ENCODE results near the gene CC2D2B. TPM values are rescaled to one million over a fixed set of nuclear protein-coding genes. Genes with fewer than 3 reads are reported as not detected.
"Not testable (repeated sequence)": the region's sequence is repeated elsewhere in the genome, so short reads cannot be mapped to it uniquely, and the experiment has no call there.

Gene CC2D2B
- total RNA-seq, 1 experiment from 2014 or later, result 0.21 TPM

DNA sequence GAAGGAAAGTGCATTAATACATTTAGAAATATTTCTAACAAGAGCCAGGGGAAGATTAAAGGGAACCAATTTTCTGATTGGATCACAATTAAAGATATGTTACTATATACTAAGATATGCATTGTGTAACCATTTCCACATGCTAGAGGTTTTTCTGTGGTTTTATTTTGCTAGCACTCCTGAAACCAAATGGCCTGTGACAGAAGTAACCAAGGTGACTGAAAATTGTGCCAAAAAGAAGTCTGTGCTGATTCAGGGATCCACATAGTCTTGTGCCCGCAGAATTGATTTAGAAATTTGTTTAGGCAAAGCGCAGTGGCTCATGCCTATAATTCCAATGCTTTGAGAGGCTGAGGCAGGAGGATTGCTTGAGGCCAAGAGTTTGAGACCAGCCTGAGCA lies 1.8 kb downstream of the CC2D2B start:
- Histone ChIP-seq H3K27ac (ENCODE audit: low read length) (no peak overlapping the region), H3K36me3 (ENCODE audit: control insufficient read depth, insufficient read depth, low read length) (no peaks in the 10 kb centered on the region), H3K4me3 (ENCODE audit: low read depth in 2 of 2, low read length in 2 of 2) (no peak overlapping the region), H3K27me3 (ENCODE audit: control insufficient read depth, insufficient read depth, low read length) (peaks cover 16% of the 10 kb centered on the region), H3K9me3 (ENCODE audit: control insufficient read depth, insufficient read depth, low read depth, low read length) (no peaks in the 10 kb centered on the region), H3K4me1 (ENCODE audit: control insufficient read depth, insufficient read depth, low read length) (0 out of 2 replicates have a peak, but pooled peaks cover 7% of the 10 kb centered on the region)
- no TSS peak for BruUV-seq (replicated peaks)
- no peak for ATAC-seq
- ChIA-PET POLR2A (no interaction called here), CTCF (interaction anchor here (0.7 kb wide), 1 partner anchor 320 kb away, joined by 3 read pairs; no protein-coding TSS in a partner anchor)
- in situ Hi-C loops (cut with HindIII; ENCODE audit: low pct_unique_long_range_greater_than_20kb, low sequenced_read_pairs), result no loop called here
- DNase-seq (ENCODE audit: low read depth, low spot score), result no peak
- TF ChIP-seq, protein P1, sequence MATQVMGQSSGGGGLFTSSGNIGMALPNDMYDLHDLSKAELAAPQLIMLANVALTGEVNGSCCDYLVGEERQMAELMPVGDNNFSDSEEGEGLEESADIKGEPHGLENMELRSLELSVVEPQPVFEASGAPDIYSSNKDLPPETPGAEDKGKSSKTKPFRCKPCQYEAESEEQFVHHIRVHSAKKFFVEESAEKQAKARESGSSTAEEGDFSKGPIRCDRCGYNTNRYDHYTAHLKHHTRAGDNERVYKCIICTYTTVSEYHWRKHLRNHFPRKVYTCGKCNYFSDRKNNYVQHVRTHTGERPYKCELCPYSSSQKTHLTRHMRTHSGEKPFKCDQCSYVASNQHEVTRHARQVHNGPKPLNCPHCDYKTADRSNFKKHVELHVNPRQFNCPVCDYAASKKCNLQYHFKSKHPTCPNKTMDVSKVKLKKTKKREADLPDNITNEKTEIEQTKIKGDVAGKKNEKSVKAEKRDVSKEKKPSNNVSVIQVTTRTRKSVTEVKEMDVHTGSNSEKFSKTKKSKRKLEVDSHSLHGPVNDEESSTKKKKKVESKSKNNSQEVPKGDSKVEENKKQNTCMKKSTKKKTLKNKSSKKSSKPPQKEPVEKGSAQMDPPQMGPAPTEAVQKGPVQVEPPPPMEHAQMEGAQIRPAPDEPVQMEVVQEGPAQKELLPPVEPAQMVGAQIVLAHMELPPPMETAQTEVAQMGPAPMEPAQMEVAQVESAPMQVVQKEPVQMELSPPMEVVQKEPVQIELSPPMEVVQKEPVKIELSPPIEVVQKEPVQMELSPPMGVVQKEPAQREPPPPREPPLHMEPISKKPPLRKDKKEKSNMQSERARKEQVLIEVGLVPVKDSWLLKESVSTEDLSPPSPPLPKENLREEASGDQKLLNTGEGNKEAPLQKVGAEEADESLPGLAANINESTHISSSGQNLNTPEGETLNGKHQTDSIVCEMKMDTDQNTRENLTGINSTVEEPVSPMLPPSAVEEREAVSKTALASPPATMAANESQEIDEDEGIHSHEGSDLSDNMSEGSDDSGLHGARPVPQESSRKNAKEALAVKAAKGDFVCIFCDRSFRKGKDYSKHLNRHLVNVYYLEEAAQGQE (IDR thresholded peaks at IDR 0.05; ENCODE audit: insufficient read depth in 1 of 2, low read depth in 2 of 2, low read length in 1 of 2), result no peak
- TF ChIP-seq, protein P2, sequence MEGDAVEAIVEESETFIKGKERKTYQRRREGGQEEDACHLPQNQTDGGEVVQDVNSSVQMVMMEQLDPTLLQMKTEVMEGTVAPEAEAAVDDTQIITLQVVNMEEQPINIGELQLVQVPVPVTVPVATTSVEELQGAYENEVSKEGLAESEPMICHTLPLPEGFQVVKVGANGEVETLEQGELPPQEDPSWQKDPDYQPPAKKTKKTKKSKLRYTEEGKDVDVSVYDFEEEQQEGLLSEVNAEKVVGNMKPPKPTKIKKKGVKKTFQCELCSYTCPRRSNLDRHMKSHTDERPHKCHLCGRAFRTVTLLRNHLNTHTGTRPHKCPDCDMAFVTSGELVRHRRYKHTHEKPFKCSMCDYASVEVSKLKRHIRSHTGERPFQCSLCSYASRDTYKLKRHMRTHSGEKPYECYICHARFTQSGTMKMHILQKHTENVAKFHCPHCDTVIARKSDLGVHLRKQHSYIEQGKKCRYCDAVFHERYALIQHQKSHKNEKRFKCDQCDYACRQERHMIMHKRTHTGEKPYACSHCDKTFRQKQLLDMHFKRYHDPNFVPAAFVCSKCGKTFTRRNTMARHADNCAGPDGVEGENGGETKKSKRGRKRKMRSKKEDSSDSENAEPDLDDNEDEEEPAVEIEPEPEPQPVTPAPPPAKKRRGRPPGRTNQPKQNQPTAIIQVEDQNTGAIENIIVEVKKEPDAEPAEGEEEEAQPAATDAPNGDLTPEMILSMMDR (IDR thresholded peaks at IDR 0.05), result no peak
- TF ChIP-seq POLR2AphosphoS5 (IDR thresholded peaks at IDR 0.05; ENCODE audit: low read depth, low read length) (no peak), TCF7L2 (IDR thresholded peaks at IDR 0.05; ENCODE audit: low read depth, low read length) (no peak), SIN3A (IDR thresholded peaks at IDR 0.05; ENCODE audit: borderline replicate concordance, insufficient read depth, low read depth, low read length) (no peak)
- intact Hi-C loops (cut with micrococcal nuclease; ENCODE audit: unreplicated experiment), result no loop called here

DNA sequence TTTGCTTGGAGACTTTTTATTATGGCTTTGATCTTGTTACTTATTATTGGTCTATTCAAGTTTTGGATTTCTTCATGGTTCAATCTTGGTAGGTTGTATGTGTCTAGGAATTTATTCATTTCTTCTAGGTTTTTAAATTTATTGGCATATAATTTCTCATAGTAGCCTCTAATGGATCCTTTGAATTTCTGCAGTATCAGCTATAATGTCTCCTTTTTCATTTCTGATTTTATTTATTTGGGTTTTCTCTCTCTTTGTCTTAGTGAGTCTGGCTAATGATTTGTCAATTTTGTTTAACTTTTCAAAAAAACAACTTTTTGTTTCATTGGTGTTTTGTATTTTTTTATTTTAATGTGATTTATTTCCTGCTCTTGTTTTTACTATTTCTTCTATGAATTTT lies 8.3 kb downstream of the CC2D2B start:
- H3K27ac ChIP-seq (ENCODE audit: low read length); H3K36me3 ChIP-seq (ENCODE audit: control insufficient read depth, insufficient read depth, low read length); BruUV-seq (replicated peaks); POLR2A ChIA-PET; DNase-seq (ENCODE audit: low read depth, low spot score); in situ Hi-C loops (cut with HindIII; ENCODE audit: low pct_unique_long_range_greater_than_20kb, low sequenced_read_pairs); H3K4me1 ChIP-seq (ENCODE audit: control insufficient read depth, insufficient read depth, low read length); H3K9me3 ChIP-seq (ENCODE audit: control insufficient read depth, insufficient read depth, low read depth, low read length); H3K4me3 ChIP-seq (ENCODE audit: low read depth in 2 of 2, low read length in 2 of 2); CTCF ChIA-PET; intact Hi-C loops (cut with micrococcal nuclease; ENCODE audit: unreplicated experiment); ATAC-seq: not testable (repeated sequence)
- peaks cover 12% of the 10 kb centered on the region for H3K27me3 ChIP-seq (ENCODE audit: control insufficient read depth, insufficient read depth, low read length)

DNA sequence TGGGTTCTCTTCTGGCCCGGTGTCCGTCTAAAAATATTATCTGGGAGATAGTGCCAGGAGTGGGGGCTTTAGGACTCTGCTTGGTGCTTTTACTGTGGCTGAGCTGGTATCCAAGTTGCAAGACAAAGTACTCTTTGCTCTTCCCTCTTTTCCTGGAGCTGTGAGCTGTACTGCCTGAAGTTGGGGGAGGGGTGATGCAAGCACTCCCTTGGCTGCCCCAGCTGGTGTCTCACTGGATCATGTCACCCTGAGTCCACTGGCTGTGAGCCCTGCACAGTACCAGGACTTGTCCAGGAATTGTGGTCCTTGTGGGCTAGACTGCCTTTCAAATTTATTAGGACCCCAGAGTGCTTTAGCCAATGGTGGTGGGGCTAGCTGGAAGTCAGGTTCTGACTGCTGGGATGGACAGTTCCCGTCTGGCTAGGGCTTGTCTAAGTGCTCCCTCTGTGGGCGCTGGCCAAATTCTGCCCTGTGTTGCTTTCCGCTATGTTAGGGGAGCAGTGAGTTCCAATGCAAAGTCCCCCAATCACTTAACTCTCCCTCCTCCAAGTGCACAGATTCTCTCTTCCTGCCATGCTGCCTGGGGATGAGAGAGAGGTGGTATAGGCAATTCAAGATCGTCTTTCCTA lies 13.1 kb downstream of the CC2D2B start:
- CTCF ChIA-PET, result interaction anchor here (0.6 kb wide), 1 partner anchor 227 kb away, joined by 3 read pairs; the partner anchor contains the start of gene TCTN3
- Histone ChIP-seq H3K27ac (ENCODE audit: low read length) (no peak overlapping the region), H3K4me3 (ENCODE audit: low read depth in 2 of 2, low read length in 2 of 2) (no peak overlapping the region), H3K27me3 (ENCODE audit: control insufficient read depth, insufficient read depth, low read length) (peaks cover 12% of the 10 kb centered on the region), H3K9me3 (ENCODE audit: control insufficient read depth, insufficient read depth, low read depth, low read length) (no peaks in the 10 kb centered on the region), H3K36me3 (ENCODE audit: control insufficient read depth, insufficient read depth, low read length) (no peaks in the 10 kb centered on the region), H3K4me1 (ENCODE audit: control insufficient read depth, insufficient read depth, low read length) (no peaks in the 10 kb centered on the region)
- no TSS peak for BruUV-seq (replicated peaks)
- TF ChIP-seq TCF7L2 (IDR thresholded peaks at IDR 0.05; ENCODE audit: low read depth, low read length), result no peak
- no peak for TF ChIP-seq POLR2AphosphoS5 (IDR thresholded peaks at IDR 0.05; ENCODE audit: low read depth, low read length)
- TF ChIP-seq SIN3A (IDR thresholded peaks at IDR 0.05; ENCODE audit: borderline replicate concordance, insufficient read depth, low read depth, low read length), result no peak
- TF ChIP-seq, protein P1 (IDR thresholded peaks at IDR 0.05; ENCODE audit: insufficient read depth in 1 of 2, low read depth in 2 of 2, low read length in 1 of 2), result no peak
- TF ChIP-seq, protein P2 (IDR thresholded peaks at IDR 0.05), result no peak
- POLR2A ChIA-PET, result no interaction called here
- in situ Hi-C loops (cut with HindIII; ENCODE audit: low pct_unique_long_range_greater_than_20kb, low sequenced_read_pairs), result no loop called here
- no peak for ATAC-seq
- intact Hi-C loops (cut with micrococcal nuclease; ENCODE audit: unreplicated experiment), result no loop called here
- DNase-seq (ENCODE audit: low read depth, low spot score), result no peak

All from Panc1 (cell line).